H1 (cell line): Measurements from ENCODE around the gene ITGA11. TPM values are rescaled to one million over a fixed set of nuclear protein-coding genes. Genes with fewer than 3 reads are reported as not detected.

ENCODE experiments used
- GTF2F1 ChIP-seq: IDR thresholded peaks from 2 replicates; pipeline ENCODE4 v1.6.1; 2012; ENCODE audit warnings: low read depth, low read length, improper control_type of control experiment, borderline replicate concordance
- JUN ChIP-seq: IDR thresholded peaks from 2 replicates; pipeline ENCODE4 v1.6.1; 2011; ENCODE audit warnings: low read depth, mild to moderate bottlenecking, improper control_type of control experiment, low read length
- SRF ChIP-seq: IDR thresholded peaks from 2 replicates; pipeline ENCODE4 v1.6.1; 2011; ENCODE audit warnings: mild to moderate bottlenecking, low read depth, low read length, moderate library complexity
- polyA plus RNA-seq, 7 experiments: library from polyadenylated mRNA; depleted of rRNA in 3 of 7; stranded (reverse) in 5 of 7; unstranded in 2 of 7; fragments of >200 nt in 5 of 7; fragments of 200-250 nt in 2 of 7; gene quantifications; 1 replicate in 5 of 7; 2 replicates in 1 of 7; 4 replicates in 1 of 7; pipeline versions ENCODE4 v1.2.1 to v1.2.3, GENCODE V29; 2011 to 2013; ENCODE audit warnings: missing spikeins in 2 of 7, mixed read lengths in 2 of 7
- total RNA-seq: library from RNA; stranded (reverse); fragmentation: NEBNext Ultra II Directional; extraction: Animal tissue kit (Norgen Biotek cat#: 25700); gene quantifications from 2 replicates; pipeline ENCODE4 v1.2.1, GENCODE V29; 2021

Gene ITGA11
- total and polyA plus RNA-seq, 2 of the 8 experiments (the other 6 are each of a cell fraction or from before 2014, with no cell fraction given), result 0.05 to 0.06 TPM

- TF ChIP-seq SRF (no peak), GTF2F1 (no peak), JUN (no peak)
These were observed 91.0 kb downstream of the ITGA11 start (continued) for GRCh38 chr15:68340726-68341671.
